ENCODE results near the gene MATK.
"Not testable (repeated sequence)": the region's sequence is repeated elsewhere in the genome, so short reads cannot be mapped to it uniquely, and the experiment has no call there.

The MATK gene

GRCh38 chr19:3768748-3769099, 17.5 kb downstream of the MATK start:
- DNase-seq: no peak

GRCh38 chr19:3768015-3768747, 18.0 kb downstream of the MATK start:
- no peak for DNase-seq

GRCh38 chr19:3767050-3767449, 19.1 kb downstream of the MATK start:
- no peak for DNase-seq

- DNase-seq: no peak
Measured at GRCh38 chr19:3766520-3766919, 19.7 kb downstream of the MATK start.

- DNase-seq: not testable (repeated sequence)
Measured at GRCh38 chr19:3765757-3766156, 20.4 kb downstream of the MATK start.

- no peak for DNase-seq
Measured at GRCh38 chr19:3765121-3765520, 21.1 kb downstream of the MATK start.

- peak; percentile 96 for DNase-seq
Measured at GRCh38 chr19:3762501-3763459, 23.4 kb downstream of the MATK start, which contains the start of gene MRPL54. Gene MRPL54, plus strand, starts transcription at chr19:3762682. Its CDS starts 19 bp downstream, at chr19:3762701.

GRCh38 chr19:3762130-3762473, 24.1 kb downstream of the MATK start:
- no peak for DNase-seq

- DNase-seq: peak; percentile 68
Measured at GRCh38 chr19:3761382-3762129, 24.6 kb downstream of the MATK start, which contains the start of gene APBA3. Gene APBA3, minus strand, starts transcription at chr19:3761692. Its CDS starts 1,428 bp downstream, at chr19:3760264.

GRCh38 chr19:3760871-3761361, 25.3 kb downstream of the MATK start:
- DNase-seq: no peak

- no peak for DNase-seq
Measured at GRCh38 chr19:3759482-3760254, 26.5 kb downstream of the MATK start.

GRCh38 chr19:3758297-3758696, 27.9 kb downstream of the MATK start:
- DNase-seq: not testable (repeated sequence)

- DNase-seq: not testable (repeated sequence)
Measured at GRCh38 chr19:3757705-3758104, 28.5 kb downstream of the MATK start.

GRCh38 chr19:3753631-3754410, 32.4 kb downstream of the MATK start:
- DNase-seq: no peak

- no peak for DNase-seq
Measured at GRCh38 chr19:3752492-3752891, 33.7 kb downstream of the MATK start.

- DNase-seq: no peak
Measured at GRCh38 chr19:3751236-3751635, 34.9 kb downstream of the MATK start.

GRCh38 chr19:3750211-3750610, 36.0 kb downstream of the MATK start:
- no peak for DNase-seq

GRCh38 chr19:3748965-3749364, 37.2 kb downstream of the MATK start:
- no peak for DNase-seq

GRCh38 chr19:3746371-3747056, 39.7 kb downstream of the MATK start:
- no peak for DNase-seq

- no peak for DNase-seq
Measured at GRCh38 chr19:3745363-3746045, 40.7 kb downstream of the MATK start.
